ENCODE results near the gene KPNB1. TPM values are rescaled to one million over a fixed set of nuclear protein-coding genes. Genes with fewer than 3 reads are reported as not detected.
A peak's percentile ranks its signal among the peaks of the same experiment; 100 is the strongest.

KPNB1 gene
- total RNA-seq, 1 donor from 2014 or later = 210 TPM

- no peak for ATAC-seq
- H3K27ac ChIP-seq = no peak overlapping the region
- H3K36me3 ChIP-seq = peaks cover 27% of the 10 kb centered on the region
- H3K4me1 ChIP-seq = peaks cover 37% of the 10 kb centered on the region
- H3K27me3 ChIP-seq (ENCODE audit: low read depth) = no peaks in the 10 kb centered on the region
- H3K4me3 ChIP-seq = no peak overlapping the region
- intact Hi-C loops (cut with DNase I) = no loop called here
- DNase-seq = peak; percentile 12
- H3K9me3 ChIP-seq = no peaks in the 10 kb centered on the region
- TF ChIP-seq CTCF (IDR thresholded peaks at IDR 0.05) = no peak
These were observed 57.5 kb downstream of the KPNB1 start for GRCh38 chr17:47707056-47707804.

GRCh38 chr17:47707884-47708283 is 58.2 kb downstream of the KPNB1 start:
- Histone ChIP-seq H3K27me3 (ENCODE audit: low read depth) (no peaks in the 10 kb centered on the region), H3K4me3 (no peak overlapping the region), H3K9me3 (no peaks in the 10 kb centered on the region), H3K4me1 (peaks cover 37% of the 10 kb centered on the region), H3K27ac (no peak overlapping the region), H3K36me3 (peaks cover 27% of the 10 kb centered on the region)
- ATAC-seq = no peak
- TF ChIP-seq CTCF (IDR thresholded peaks at IDR 0.05) = no peak
- no peak for DNase-seq
- intact Hi-C loops (cut with DNase I) = no loop called here

- ATAC-seq (no peak), DNase-seq (peak; percentile 36)
- Histone ChIP-seq H3K27ac (no peak overlapping the region), H3K4me3 (peak overlapping the region; percentile 37), H3K27me3 (ENCODE audit: low read depth) (no peaks in the 10 kb centered on the region), H3K9me3 (no peaks in the 10 kb centered on the region), H3K36me3 (peaks cover 27% of the 10 kb centered on the region), H3K4me1 (peaks cover 32% of the 10 kb centered on the region)
- intact Hi-C loops (cut with DNase I) = no loop called here
- TF ChIP-seq CTCF (IDR thresholded peaks at IDR 0.05) = no peak
These were observed 58.7 kb downstream of the KPNB1 start for GRCh38 chr17:47708312-47708863.

GRCh38 chr17:47708864-47709541 is 59.3 kb downstream of the KPNB1 start:
- Histone ChIP-seq H3K4me1 (peaks cover 26% of the 10 kb centered on the region), H3K9me3 (no peaks in the 10 kb centered on the region), H3K4me3 (peak overlapping the region; percentile 37), H3K36me3 (peaks cover 27% of the 10 kb centered on the region), H3K27me3 (ENCODE audit: low read depth) (no peaks in the 10 kb centered on the region), H3K27ac (no peak overlapping the region)
- ATAC-seq (peak; percentile 59 to 84), DNase-seq (peak; percentile 51)
- intact Hi-C loops (cut with DNase I) = no loop called here
- TF ChIP-seq CTCF (IDR thresholded peaks at IDR 0.05) = no peak

GRCh38 chr17:47709594-47709993 is 59.9 kb downstream of the KPNB1 start:
- Histone ChIP-seq H3K27me3 (ENCODE audit: low read depth) (no peaks in the 10 kb centered on the region), H3K36me3 (peaks cover 27% of the 10 kb centered on the region), H3K4me1 (peaks cover 20% of the 10 kb centered on the region), H3K4me3 (no peak overlapping the region), H3K9me3 (no peaks in the 10 kb centered on the region), H3K27ac (no peak overlapping the region)
- intact Hi-C loops (cut with DNase I) = no loop called here
- TF ChIP-seq CTCF (IDR thresholded peaks at IDR 0.05) = no peak
- DNase-seq (no peak), ATAC-seq (no peak)

All from lower lobe of right lung (tissue), 2 donors.